Naive B cell (primary cell): ENCODE data around the gene SLCO3A1. TPM values are rescaled to one million over a fixed set of nuclear protein-coding genes. Genes with fewer than 3 reads are reported as not detected.
A peak's percentile ranks its signal among the peaks of the same experiment; 100 is the strongest.

Source experiments
- ATAC-seq, 2 donors: fragments of 150-1000 bp; cut with Tn5 transposase; 2 replicates each; pipeline ENCODE4 v1.10.0; 2021; ENCODE audit warnings: low read depth in 2 of 2, mild to moderate bottlenecking in 2 of 2, moderate library complexity in 2 of 2
- DNase-seq: peaks from one replicate; pipeline ENCODE4 v3.0.0; 2022
- H3K27ac Mint-ChIP-seq, 6 donors: one replicate each; pipeline ENCODE4 v1.8.0; 2020 to 2022; ENCODE audit warnings: mild to moderate bottlenecking in 6 of 6, mixed read lengths in 6 of 6, moderate library complexity in 5 of 6, inconsistent platforms in 2 of 6
- H3K27me3 Mint-ChIP-seq, 3 donors: one replicate each; pipeline ENCODE4 v1.8.0; 2021 to 2022; ENCODE audit warnings: mixed read lengths in 3 of 3, mild to moderate bottlenecking in 1 of 3
- H3K36me3 Mint-ChIP-seq, 2 donors: one replicate each; pipeline ENCODE4 v1.8.0; 2020 to 2022; ENCODE audit warnings: mixed read lengths in 2 of 2, inconsistent platforms in 1 of 2, mild to moderate bottlenecking in 1 of 2
- H3K4me1 Mint-ChIP-seq, 3 donors: one replicate each; pipeline ENCODE4 v1.8.0; 2020 to 2022; ENCODE audit warnings: mixed read lengths in 3 of 3, inconsistent platforms in 1 of 3, mild to moderate bottlenecking in 1 of 3, moderate library complexity in 1 of 3
- H3K4me3 Mint-ChIP-seq, 8 donors: one replicate each; pipeline ENCODE4 v1.8.0; 2020 to 2022; ENCODE audit warnings: mild to moderate bottlenecking in 8 of 8, mixed read lengths in 8 of 8, moderate library complexity in 8 of 8, inconsistent platforms in 2 of 8
- H3K9me3 Mint-ChIP-seq, 7 donors: one replicate each; pipeline ENCODE4 v1.8.0; 2020 to 2022; ENCODE audit warnings: mixed read lengths in 7 of 7, mild to moderate bottlenecking in 5 of 7, inconsistent platforms in 2 of 7, moderate library complexity in 1 of 7
- polyA plus RNA-seq, 6 donors: library from polyadenylated mRNA; unstranded; fragments of 300-500 nt; fragmentation: Illumina TruSeq; gene quantifications; one replicate each; pipeline ENCODE4 v1.2.3, GENCODE V29; 2021; ENCODE audit warnings: low read depth in 6 of 6

Gene SLCO3A1
- polyA plus RNA-seq, 6 donors from 2014 or later = 0.25 to 0.73 (median 0.47) TPM; not detected in 2

- ATAC-seq (no peak), DNase-seq (no peak)
- Mint-ChIP-seq H3K27me3 (peaks cover 0 to 13% (median 8%) of the 10 kb centered on the region in 3 donors), H3K4me3 (no peak overlapping the region), H3K27ac (peak overlapping the region in 1 of 6 donors; percentile 86), H3K36me3 (no peaks in the 10 kb centered on the region), H3K9me3 (no peaks in the 10 kb centered on the region), H3K4me1 (peaks cover 6 to 8% (median 7%) of the 10 kb centered on the region in 3 donors)
Observed at GRCh38 chr15:92102395-92102755, 248.9 kb downstream of the SLCO3A1 start.

GRCh38 chr15:92104072-92104471, 250.6 kb downstream of the SLCO3A1 start:
- Mint-ChIP-seq H3K4me1 (peaks cover 4 to 8% (median 7%) of the 10 kb centered on the region in 3 donors), H3K27ac (no peak overlapping the region), H3K9me3 (peaks cover 0 to 2% (median 0%) of the 10 kb centered on the region in 7 donors), H3K36me3 (no peaks in the 10 kb centered on the region), H3K27me3 (peaks cover 0 to 6% (median 0%) of the 10 kb centered on the region in 3 donors), H3K4me3 (peak overlapping the region in 1 of 8 donors; percentile 41)
- no peak for ATAC-seq
- DNase-seq = no peak

- Mint-ChIP-seq H3K36me3 (no peaks in the 10 kb centered on the region), H3K4me1 (peaks cover 4 to 8% (median 7%) of the 10 kb centered on the region in 3 donors), H3K9me3 (peaks cover 0 to 2% (median 0%) of the 10 kb centered on the region in 7 donors), H3K27ac (no peak overlapping the region), H3K27me3 (peaks cover 0 to 9% (median 0%) of the 10 kb centered on the region in 3 donors), H3K4me3 (no peak overlapping the region)
- DNase-seq (no peak), ATAC-seq (no peak)
Observed at GRCh38 chr15:92105611-92106010, 252.1 kb downstream of the SLCO3A1 start.

GRCh38 chr15:92107510-92107909, 254.0 kb downstream of the SLCO3A1 start:
- peaks cover 0 to 2% (median 0%) of the 10 kb centered on the region in 7 donors for H3K9me3 Mint-ChIP-seq
- peaks cover 0 to 4% (median 4%) of the 10 kb centered on the region in 3 donors for H3K27me3 Mint-ChIP-seq
- H3K4me1 Mint-ChIP-seq = no peaks in the 10 kb centered on the region
- H3K4me3 Mint-ChIP-seq = no peak overlapping the region
- H3K36me3 Mint-ChIP-seq = no peaks in the 10 kb centered on the region
- no peak for ATAC-seq
- DNase-seq = no peak
- H3K27ac Mint-ChIP-seq = no peak overlapping the region

GRCh38 chr15:92109191-92109873, 255.8 kb downstream of the SLCO3A1 start:
- no peak for DNase-seq
- no peak for ATAC-seq
- peaks cover 0 to 4% (median 4%) of the 10 kb centered on the region in 3 donors for H3K27me3 Mint-ChIP-seq
- peaks cover 0 to 2% (median 0%) of the 10 kb centered on the region in 7 donors for H3K9me3 Mint-ChIP-seq
- no peaks in the 10 kb centered on the region for H3K36me3 Mint-ChIP-seq
- no peaks in the 10 kb centered on the region for H3K4me1 Mint-ChIP-seq
- no peak overlapping the region for H3K4me3 Mint-ChIP-seq
- H3K27ac Mint-ChIP-seq = no peak overlapping the region

- Mint-ChIP-seq H3K4me3 (no peak overlapping the region), H3K27ac (no peak overlapping the region), H3K4me1 (no peaks in the 10 kb centered on the region), H3K36me3 (no peaks in the 10 kb centered on the region), H3K9me3 (peaks cover 0 to 2% (median 0%) of the 10 kb centered on the region in 7 donors), H3K27me3 (peaks cover 0 to 4% (median 4%) of the 10 kb centered on the region in 3 donors)
- DNase-seq = no peak
- ATAC-seq = no peak
Observed at GRCh38 chr15:92111291-92111690, 257.8 kb downstream of the SLCO3A1 start.

- no peak for ATAC-seq
- no peak overlapping the region for H3K4me3 Mint-ChIP-seq
- peaks cover 0 to 4% (median 4%) of the 10 kb centered on the region in 3 donors for H3K27me3 Mint-ChIP-seq
- no peak for DNase-seq
- no peaks in the 10 kb centered on the region for H3K4me1 Mint-ChIP-seq
- no peaks in the 10 kb centered on the region for H3K36me3 Mint-ChIP-seq
- peaks cover 0 to 2% (median 0%) of the 10 kb centered on the region in 7 donors for H3K9me3 Mint-ChIP-seq
- no peak overlapping the region for H3K27ac Mint-ChIP-seq
Observed at GRCh38 chr15:92111751-92112150, 258.2 kb downstream of the SLCO3A1 start.

- no peaks in the 10 kb centered on the region for H3K36me3 Mint-ChIP-seq
- no peak for ATAC-seq
Observed at GRCh38 chr15:92112180-92112579, 258.7 kb downstream of the SLCO3A1 start.

GRCh38 chr15:92112711-92113110, 259.2 kb downstream of the SLCO3A1 start:
- H3K36me3 Mint-ChIP-seq = no peaks in the 10 kb centered on the region
- no peak overlapping the region for H3K4me3 Mint-ChIP-seq
- no peak for ATAC-seq
- H3K27me3 Mint-ChIP-seq = peaks cover 0 to 4% (median 4%) of the 10 kb centered on the region in 3 donors
- no peaks in the 10 kb centered on the region for H3K4me1 Mint-ChIP-seq
- DNase-seq = no peak
- H3K27ac Mint-ChIP-seq = no peak overlapping the region
- peaks cover 0 to 2% (median 0%) of the 10 kb centered on the region in 7 donors for H3K9me3 Mint-ChIP-seq

More at GRCh38 chr15:92112180-92112579, 258.7 kb downstream of the SLCO3A1 start:
- no peaks in the 10 kb centered on the region for H3K4me1 Mint-ChIP-seq
- H3K9me3 Mint-ChIP-seq = peaks cover 0 to 2% (median 0%) of the 10 kb centered on the region in 7 donors
- no peak for DNase-seq
- no peak overlapping the region for H3K4me3 Mint-ChIP-seq
- H3K27me3 Mint-ChIP-seq = peaks cover 0 to 4% (median 4%) of the 10 kb centered on the region in 3 donors
- no peak overlapping the region for H3K27ac Mint-ChIP-seq

- ATAC-seq (no peak), DNase-seq (no peak)
- no peak overlapping the region for H3K4me3 Mint-ChIP-seq
- no peaks in the 10 kb centered on the region for H3K36me3 Mint-ChIP-seq
- H3K4me1 Mint-ChIP-seq = no peaks in the 10 kb centered on the region
- H3K27ac Mint-ChIP-seq = no peak overlapping the region
- no peaks in the 10 kb centered on the region for H3K9me3 Mint-ChIP-seq
- H3K27me3 Mint-ChIP-seq = peaks cover 0 to 4% (median 4%) of the 10 kb centered on the region in 3 donors
Observed at GRCh38 chr15:92113832-92114231, 260.3 kb downstream of the SLCO3A1 start.

GRCh38 chr15:92115834-92116233, 262.3 kb downstream of the SLCO3A1 start:
- no peak for DNase-seq
- no peaks in the 10 kb centered on the region for H3K4me1 Mint-ChIP-seq
- no peak overlapping the region for H3K27ac Mint-ChIP-seq
- H3K27me3 Mint-ChIP-seq = peaks cover 0 to 8% (median 4%) of the 10 kb centered on the region in 3 donors
- no peaks in the 10 kb centered on the region for H3K36me3 Mint-ChIP-seq
- no peak for ATAC-seq
- no peaks in the 10 kb centered on the region for H3K9me3 Mint-ChIP-seq
- no peak overlapping the region for H3K4me3 Mint-ChIP-seq

- ATAC-seq = no peak
- Mint-ChIP-seq H3K27ac (no peak overlapping the region), H3K4me3 (no peak overlapping the region), H3K4me1 (no peaks in the 10 kb centered on the region), H3K9me3 (peaks cover 0 to 1% (median 0%) of the 10 kb centered on the region in 7 donors), H3K36me3 (no peaks in the 10 kb centered on the region), H3K27me3 (peaks cover 0 to 8% (median 4%) of the 10 kb centered on the region in 3 donors)
- DNase-seq = no peak
Observed at GRCh38 chr15:92116330-92116729, 262.8 kb downstream of the SLCO3A1 start.

- ATAC-seq (no peak), DNase-seq (no peak)
- Mint-ChIP-seq H3K4me3 (no peak overlapping the region), H3K36me3 (no peaks in the 10 kb centered on the region), H3K4me1 (no peaks in the 10 kb centered on the region), H3K27ac (no peak overlapping the region), H3K9me3 (peaks cover 0 to 8% (median 0%) of the 10 kb centered on the region in 7 donors), H3K27me3 (peaks cover 0 to 8% (median 0%) of the 10 kb centered on the region in 3 donors)
Observed at GRCh38 chr15:92117261-92117731, 263.8 kb downstream of the SLCO3A1 start.
